ENCODE data around the gene SACS. TPM values are rescaled to one million over a fixed set of nuclear protein-coding genes. Genes with fewer than 3 reads are reported as not detected.

SACS gene
- polyA plus RNA-seq, 3 donors = 1.7 to 2.7 (median 2.2) TPM

GRCh38 chr13:23445794-23446193, 12.3 kb upstream of the SACS start:
- no peaks in the 10 kb centered on the region for H3K36me3 Mint-ChIP-seq
- peaks cover 0 to 1% (median 0%) of the 10 kb centered on the region in 3 donors for H3K27me3 Mint-ChIP-seq (ENCODE audit: low read depth in 3 of 3)
- TF ChIP-seq, protein P1, sequence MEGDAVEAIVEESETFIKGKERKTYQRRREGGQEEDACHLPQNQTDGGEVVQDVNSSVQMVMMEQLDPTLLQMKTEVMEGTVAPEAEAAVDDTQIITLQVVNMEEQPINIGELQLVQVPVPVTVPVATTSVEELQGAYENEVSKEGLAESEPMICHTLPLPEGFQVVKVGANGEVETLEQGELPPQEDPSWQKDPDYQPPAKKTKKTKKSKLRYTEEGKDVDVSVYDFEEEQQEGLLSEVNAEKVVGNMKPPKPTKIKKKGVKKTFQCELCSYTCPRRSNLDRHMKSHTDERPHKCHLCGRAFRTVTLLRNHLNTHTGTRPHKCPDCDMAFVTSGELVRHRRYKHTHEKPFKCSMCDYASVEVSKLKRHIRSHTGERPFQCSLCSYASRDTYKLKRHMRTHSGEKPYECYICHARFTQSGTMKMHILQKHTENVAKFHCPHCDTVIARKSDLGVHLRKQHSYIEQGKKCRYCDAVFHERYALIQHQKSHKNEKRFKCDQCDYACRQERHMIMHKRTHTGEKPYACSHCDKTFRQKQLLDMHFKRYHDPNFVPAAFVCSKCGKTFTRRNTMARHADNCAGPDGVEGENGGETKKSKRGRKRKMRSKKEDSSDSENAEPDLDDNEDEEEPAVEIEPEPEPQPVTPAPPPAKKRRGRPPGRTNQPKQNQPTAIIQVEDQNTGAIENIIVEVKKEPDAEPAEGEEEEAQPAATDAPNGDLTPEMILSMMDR (IDR thresholded peaks at IDR 0.05) = no peak
- no peak overlapping the region for H3K4me3 Mint-ChIP-seq
- peaks cover 5% of the 10 kb centered on the region for H3K4me1 Mint-ChIP-seq
- DNase-seq = no peak
- peaks cover 0 to 3% (median 0%) of the 10 kb centered on the region in 7 donors for H3K9me3 Mint-ChIP-seq
- no peaks in the 10 kb centered on the region for H3K4me1 ChIP-seq (ENCODE audit: control insufficient read depth in 1 of 2, insufficient read depth in 2 of 2, low read length in 2 of 2)
- no peak overlapping the region for H3K4me2 ChIP-seq (replicated peaks; ENCODE audit: extremely low read depth, low read length, poor library complexity, severe bottlenecking)
- H3K9ac ChIP-seq (ENCODE audit: insufficient read depth, low read length, poor library complexity, severe bottlenecking) = no peak overlapping the region
- no peak overlapping the region for H3K27ac Mint-ChIP-seq
- H4K20me1 ChIP-seq (ENCODE audit: insufficient read depth, low read length) = no peaks in the 10 kb centered on the region
- WGBS (ENCODE audit: insufficient coverage) = no CpG with 5 or more reads among the region's 1 CpG
- no peak overlapping the region for H2AFZ ChIP-seq (ENCODE audit: insufficient read depth, low read depth, low read length, poor library complexity, severe bottlenecking)
- no peaks in the 10 kb centered on the region for H3K27me3 ChIP-seq (ENCODE audit: control insufficient read depth in 2 of 2, insufficient read depth in 2 of 2, low read length in 2 of 2)
- H3K9me3 ChIP-seq (replicated peaks in 1 of 2; ENCODE audit: control insufficient read depth in 1 of 2, insufficient read depth in 1 of 2, low read length in 2 of 2) = no peaks in the 10 kb centered on the region
- no peaks in the 10 kb centered on the region for H3K36me3 ChIP-seq (replicated peaks in 1 of 2; ENCODE audit: control insufficient read depth in 1 of 2, insufficient read depth in 2 of 2, low read length in 2 of 2)
- no peak overlapping the region for H3K27ac ChIP-seq (ENCODE audit: low read depth in 1 of 2, low read length in 2 of 2)
- intact Hi-C loops (cut with micrococcal nuclease) = no loop called here
- H3K4me3 ChIP-seq (replicated peaks in 1 of 3; ENCODE audit: low read depth in 2 of 3, low read length in 3 of 3) = no peak overlapping the region
- H3K79me2 ChIP-seq (ENCODE audit: insufficient read depth, low read length) = no peaks in the 10 kb centered on the region

- Histone ChIP-seq H3K79me2 (ENCODE audit: insufficient read depth, low read length) (no peaks in the 10 kb centered on the region), H3K9me3 (replicated peaks in 1 of 2; ENCODE audit: control insufficient read depth in 1 of 2, insufficient read depth in 1 of 2, low read length in 2 of 2) (no peaks in the 10 kb centered on the region), H3K9ac (ENCODE audit: insufficient read depth, low read length, poor library complexity, severe bottlenecking) (no peak overlapping the region), H3K4me1 (ENCODE audit: control insufficient read depth in 1 of 2, insufficient read depth in 2 of 2, low read length in 2 of 2) (no peaks in the 10 kb centered on the region), H3K27ac (ENCODE audit: low read depth in 1 of 2, low read length in 2 of 2) (no peak overlapping the region), H3K4me3 (replicated peaks in 1 of 3; ENCODE audit: low read depth in 2 of 3, low read length in 3 of 3) (no peak overlapping the region), H4K20me1 (ENCODE audit: insufficient read depth, low read length) (no peaks in the 10 kb centered on the region), H3K27me3 (ENCODE audit: control insufficient read depth in 2 of 2, insufficient read depth in 2 of 2, low read length in 2 of 2) (no peaks in the 10 kb centered on the region), H2AFZ (ENCODE audit: insufficient read depth, low read depth, low read length, poor library complexity, severe bottlenecking) (no peak overlapping the region), H3K36me3 (replicated peaks in 1 of 2; ENCODE audit: control insufficient read depth in 1 of 2, insufficient read depth in 2 of 2, low read length in 2 of 2) (no peaks in the 10 kb centered on the region), H3K4me2 (replicated peaks; ENCODE audit: extremely low read depth, low read length, poor library complexity, severe bottlenecking) (no peak overlapping the region)
- Mint-ChIP-seq H3K36me3 (no peaks in the 10 kb centered on the region), H3K27me3 (ENCODE audit: low read depth in 3 of 3) (peaks cover 0 to 1% (median 0%) of the 10 kb centered on the region in 3 donors), H3K4me3 (no peak overlapping the region), H3K9me3 (peaks cover 0 to 3% (median 0%) of the 10 kb centered on the region in 7 donors), H3K4me1 (no peaks in the 10 kb centered on the region), H3K27ac (no peak overlapping the region)
- 88% methylated on average over 1 of the region's 2 CpGs for WGBS (ENCODE audit: insufficient coverage)
- intact Hi-C loops (cut with micrococcal nuclease) = no loop called here
- no peak for DNase-seq
- TF ChIP-seq, protein P1 (IDR thresholded peaks at IDR 0.05) = no peak
Measured at GRCh38 chr13:23443878-23444277, 10.4 kb upstream of the SACS start.
